Parathyroid adenoma (tissue), 2 donors: ENCODE results near the gene G6PD.
A peak's percentile ranks its signal among the peaks of the same experiment; 100 is the strongest.

ENCODE experiments used
- H2AFZ ChIP-seq: fragments of 300-600 bp; sonication (generic); one replicate; pipeline ENCODE4 v1.7.0; 2017; ENCODE audit warnings: antibody characterized with exemption, mild to moderate bottlenecking
- H3K27ac ChIP-seq: fragments of 300-600 bp; sonication (generic); one replicate; pipeline ENCODE4 v1.7.0; 2017
- H3K27me3 ChIP-seq: fragments of 300-600 bp; sonication (generic); one replicate; pipeline ENCODE4 v1.7.0; 2017; ENCODE audit warnings: low read length; ENCODE audit not compliant: control insufficient read depth, insufficient read depth
- H3K36me3 ChIP-seq: fragments of 300-600 bp; sonication (generic); one replicate; pipeline ENCODE4 v1.7.0; 2017; ENCODE audit warnings: low read length; ENCODE audit not compliant: control insufficient read depth, insufficient read depth
- H3K4me1 ChIP-seq: fragments of 300-600 bp; sonication (generic); one replicate; pipeline ENCODE4 v1.7.0; 2017; ENCODE audit warnings: control low read depth
- H3K4me2 ChIP-seq: fragments of 300-600 bp; sonication (generic); one replicate; pipeline ENCODE4 v1.7.0; 2017; ENCODE audit warnings: low read length
- H3K4me3 ChIP-seq: fragments of 300-600 bp; sonication (generic); one replicate; pipeline ENCODE4 v1.7.0; 2017; ENCODE audit warnings: low read depth, low read length
- H3K79me2 ChIP-seq: fragments of 300-600 bp; sonication (generic); one replicate; pipeline ENCODE4 v1.7.0; 2017; ENCODE audit warnings: control low read depth
- H3K9ac ChIP-seq: fragments of 300-600 bp; sonication (generic); one replicate; pipeline ENCODE4 v1.7.0; 2017; ENCODE audit warnings: mild to moderate bottlenecking
- H3K9me3 ChIP-seq: fragments of 300-600 bp; sonication (generic); one replicate; pipeline ENCODE4 v1.7.0; 2017; ENCODE audit warnings: low read length; ENCODE audit not compliant: control insufficient read depth
- TF ChIP-seq, protein P1 (sequence below): fragments of 300-600 bp; sonication (generic); IDR thresholded peaks from one replicate; pipeline ENCODE4 v1.7.0; 2017; ENCODE audit warnings: antibody characterized with exemption, mild to moderate bottlenecking
- donor health status: primary hyperparathyroidism.

Gene G6PD

GRCh38 chrX:154545673-154546274 is 872 bp downstream of the G6PD start:
- H3K9me3 ChIP-seq: no peaks in the 10 kb centered on the region
- H2AFZ ChIP-seq: no peak overlapping the region
- H3K4me3 ChIP-seq: no peak overlapping the region
- TF ChIP-seq, protein P1, sequence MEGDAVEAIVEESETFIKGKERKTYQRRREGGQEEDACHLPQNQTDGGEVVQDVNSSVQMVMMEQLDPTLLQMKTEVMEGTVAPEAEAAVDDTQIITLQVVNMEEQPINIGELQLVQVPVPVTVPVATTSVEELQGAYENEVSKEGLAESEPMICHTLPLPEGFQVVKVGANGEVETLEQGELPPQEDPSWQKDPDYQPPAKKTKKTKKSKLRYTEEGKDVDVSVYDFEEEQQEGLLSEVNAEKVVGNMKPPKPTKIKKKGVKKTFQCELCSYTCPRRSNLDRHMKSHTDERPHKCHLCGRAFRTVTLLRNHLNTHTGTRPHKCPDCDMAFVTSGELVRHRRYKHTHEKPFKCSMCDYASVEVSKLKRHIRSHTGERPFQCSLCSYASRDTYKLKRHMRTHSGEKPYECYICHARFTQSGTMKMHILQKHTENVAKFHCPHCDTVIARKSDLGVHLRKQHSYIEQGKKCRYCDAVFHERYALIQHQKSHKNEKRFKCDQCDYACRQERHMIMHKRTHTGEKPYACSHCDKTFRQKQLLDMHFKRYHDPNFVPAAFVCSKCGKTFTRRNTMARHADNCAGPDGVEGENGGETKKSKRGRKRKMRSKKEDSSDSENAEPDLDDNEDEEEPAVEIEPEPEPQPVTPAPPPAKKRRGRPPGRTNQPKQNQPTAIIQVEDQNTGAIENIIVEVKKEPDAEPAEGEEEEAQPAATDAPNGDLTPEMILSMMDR: no peak
- H3K79me2 ChIP-seq: peaks cover 10% of the 10 kb centered on the region
- peak overlapping the region; percentile 64 for H3K4me2 ChIP-seq
- no peak overlapping the region for H3K9ac ChIP-seq
- no peak overlapping the region for H3K27ac ChIP-seq
- no peaks in the 10 kb centered on the region for H3K36me3 ChIP-seq
- no peaks in the 10 kb centered on the region for H3K27me3 ChIP-seq
- no peaks in the 10 kb centered on the region for H3K4me1 ChIP-seq

- no peak overlapping the region for H3K9ac ChIP-seq
- no peak overlapping the region for H3K4me3 ChIP-seq
- TF ChIP-seq, protein P1: no peak
- no peaks in the 10 kb centered on the region for H3K4me1 ChIP-seq
- H3K27ac ChIP-seq: no peak overlapping the region
- H3K79me2 ChIP-seq: no peaks in the 10 kb centered on the region
- no peaks in the 10 kb centered on the region for H3K36me3 ChIP-seq
- H3K4me2 ChIP-seq: no peak overlapping the region
- H3K27me3 ChIP-seq: no peaks in the 10 kb centered on the region
- H3K9me3 ChIP-seq: no peaks in the 10 kb centered on the region
- no peak overlapping the region for H2AFZ ChIP-seq
Measured at GRCh38 chrX:154542723-154543424, 3.8 kb downstream of the G6PD start.

DNA sequence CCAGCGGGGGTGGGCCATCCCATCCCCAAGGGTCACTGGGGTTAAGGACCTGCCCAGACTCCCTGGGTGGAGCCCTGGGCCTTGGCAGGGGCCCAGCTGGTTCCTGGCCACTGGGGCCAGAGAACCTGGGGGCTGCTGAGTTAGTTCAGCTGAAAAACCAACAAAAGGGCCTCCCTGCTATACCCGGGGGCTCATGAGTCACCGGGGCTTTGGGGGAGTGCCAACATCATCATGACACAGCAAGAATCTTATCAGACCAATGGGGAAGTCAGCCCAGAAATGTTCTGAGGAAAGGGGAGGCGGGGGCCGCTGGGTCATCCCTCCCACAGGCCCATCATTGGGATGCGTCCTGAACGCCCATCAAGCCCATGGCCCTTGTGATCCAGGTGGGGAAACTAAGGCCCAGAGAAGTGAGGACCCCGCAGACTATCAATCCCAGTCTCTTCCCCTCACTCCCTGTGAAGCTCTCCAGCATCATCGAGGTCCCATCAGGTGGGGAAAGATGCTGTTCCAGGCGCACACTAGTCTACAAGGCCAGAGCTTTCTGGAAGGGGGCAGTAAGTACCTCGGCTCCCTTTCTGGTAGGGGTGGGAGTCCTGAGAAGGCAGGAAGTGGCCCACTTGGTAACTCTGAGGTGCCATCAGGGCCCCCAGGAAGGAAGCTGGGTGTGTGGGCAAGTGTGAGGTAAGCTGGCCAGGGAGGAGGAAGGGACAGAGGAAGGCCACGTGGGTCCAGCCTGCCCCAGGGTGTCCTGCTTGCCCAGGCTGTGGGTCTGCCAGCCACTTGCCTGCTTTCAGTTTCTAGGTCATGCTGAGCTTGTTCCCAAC is 4.5 kb downstream of the G6PD start:
- Histone ChIP-seq H3K4me1 (no peaks in the 10 kb centered on the region), H3K79me2 (no peaks in the 10 kb centered on the region), H3K4me2 (no peak overlapping the region), H3K27me3 (no peaks in the 10 kb centered on the region), H3K4me3 (no peak overlapping the region), H3K9me3 (no peaks in the 10 kb centered on the region), H3K9ac (no peak overlapping the region), H2AFZ (no peak overlapping the region), H3K36me3 (no peaks in the 10 kb centered on the region), H3K27ac (no peak overlapping the region)
- TF ChIP-seq, protein P1: no peak

DNA sequence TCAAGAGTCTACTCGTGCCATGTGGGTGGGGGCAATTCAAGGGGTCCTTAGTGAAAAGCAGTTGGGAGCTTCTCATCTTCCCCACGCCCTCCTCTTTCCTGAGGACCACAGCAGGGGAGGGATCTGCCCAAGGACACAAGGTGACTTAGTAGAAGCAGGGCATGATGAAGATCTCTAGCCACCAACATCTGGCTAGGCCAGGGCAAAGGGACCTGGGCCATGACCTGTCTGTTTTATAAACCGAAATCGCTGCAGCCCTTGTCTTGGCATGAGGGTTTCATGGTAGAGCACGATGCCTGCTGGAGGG is 5.1 kb downstream of the G6PD start:
- Histone ChIP-seq H3K36me3 (no peaks in the 10 kb centered on the region), H3K4me2 (no peak overlapping the region), H2AFZ (no peak overlapping the region), H3K4me3 (no peak overlapping the region), H3K4me1 (no peaks in the 10 kb centered on the region), H3K27ac (no peak overlapping the region), H3K79me2 (no peaks in the 10 kb centered on the region), H3K9me3 (no peaks in the 10 kb centered on the region), H3K9ac (no peak overlapping the region), H3K27me3 (no peaks in the 10 kb centered on the region)
- TF ChIP-seq, protein P1: no peak
